ENCODE results near the gene ANKRD13A.

DNA sequence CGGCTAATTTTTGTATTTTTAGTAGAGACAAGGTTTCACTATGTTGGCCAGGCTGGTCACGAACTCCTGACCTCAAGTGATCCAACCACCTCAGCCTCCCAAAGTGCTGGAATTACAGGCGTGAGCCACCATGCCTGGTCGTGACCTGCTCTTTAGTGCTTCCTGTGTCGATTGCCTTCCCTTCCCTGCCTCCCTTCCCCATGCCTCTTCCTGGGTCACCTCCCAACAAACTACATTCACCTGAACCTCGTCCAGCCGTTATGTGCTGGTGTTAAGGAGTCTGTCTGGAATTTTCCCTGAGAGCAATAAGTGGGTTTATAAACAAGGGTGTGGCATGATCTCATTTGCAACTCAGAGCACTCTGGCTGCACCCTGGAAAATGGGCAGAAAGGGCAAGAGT is 81.2 kb downstream of the ANKRD13A start:
- TF ChIP-seq, protein P1, sequence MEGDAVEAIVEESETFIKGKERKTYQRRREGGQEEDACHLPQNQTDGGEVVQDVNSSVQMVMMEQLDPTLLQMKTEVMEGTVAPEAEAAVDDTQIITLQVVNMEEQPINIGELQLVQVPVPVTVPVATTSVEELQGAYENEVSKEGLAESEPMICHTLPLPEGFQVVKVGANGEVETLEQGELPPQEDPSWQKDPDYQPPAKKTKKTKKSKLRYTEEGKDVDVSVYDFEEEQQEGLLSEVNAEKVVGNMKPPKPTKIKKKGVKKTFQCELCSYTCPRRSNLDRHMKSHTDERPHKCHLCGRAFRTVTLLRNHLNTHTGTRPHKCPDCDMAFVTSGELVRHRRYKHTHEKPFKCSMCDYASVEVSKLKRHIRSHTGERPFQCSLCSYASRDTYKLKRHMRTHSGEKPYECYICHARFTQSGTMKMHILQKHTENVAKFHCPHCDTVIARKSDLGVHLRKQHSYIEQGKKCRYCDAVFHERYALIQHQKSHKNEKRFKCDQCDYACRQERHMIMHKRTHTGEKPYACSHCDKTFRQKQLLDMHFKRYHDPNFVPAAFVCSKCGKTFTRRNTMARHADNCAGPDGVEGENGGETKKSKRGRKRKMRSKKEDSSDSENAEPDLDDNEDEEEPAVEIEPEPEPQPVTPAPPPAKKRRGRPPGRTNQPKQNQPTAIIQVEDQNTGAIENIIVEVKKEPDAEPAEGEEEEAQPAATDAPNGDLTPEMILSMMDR (IDR thresholded peaks at IDR 0.05) = no peak
- no peak for TF ChIP-seq POLR2A (IDR thresholded peaks at IDR 0.05)
